ENCODE measurements around the gene SPOP. TPM values are rescaled to one million over a fixed set of nuclear protein-coding genes. Genes with fewer than 3 reads are reported as not detected.

The SPOP gene
- total and polyA plus RNA-seq, 9 of the 15 experiments (the other 6 are each of a cell fraction or from before 2014, with no cell fraction given), result 34.2 to 65.9 (median 39.7) TPM

- TF ChIP-seq POU5F1 (IDR thresholded peaks at IDR 0.05; ENCODE audit: borderline replicate concordance, low read depth, low read length, partially characterized antibody) (no peak), ZZZ3 (IDR thresholded peaks at IDR 0.05) (no peak), HNRNPH1 (optimal IDR thresholded peaks at IDR 0.05; ENCODE audit: low read depth, low read length) (no peak), XRCC5 (IDR thresholded peaks at IDR 0.05; ENCODE audit: low read depth, low read length) (no peak), ZNF217 (CRISPR knock-in tag; IDR thresholded peaks at IDR 0.05) (no peak), ZNF282 (CRISPR knock-in tag; IDR thresholded peaks at IDR 0.05) (no peak), XRCC3 (IDR thresholded peaks at IDR 0.05) (no peak), MYC (IDR thresholded peaks at IDR 0.05; ENCODE audit: low read depth, low read length) (no peak), MYC (CRISPR knock-in tag; IDR thresholded peaks at IDR 0.05; ENCODE audit: borderline replicate concordance, low read depth) (no peak), AFF4 (CRISPR knock-in tag; IDR thresholded peaks at IDR 0.05) (no peak), HLTF (IDR thresholded peaks at IDR 0.05) (no peak), NBN (IDR thresholded peaks at IDR 0.05; ENCODE audit: low read depth) (no peak), ZNF551 (CRISPR knock-in tag; IDR thresholded peaks at IDR 0.05) (no peak), KLF6 (CRISPR knock-in tag; IDR thresholded peaks at IDR 0.05; ENCODE audit: borderline replicate concordance) (no peak)
Measured at GRCh38 chr17:49582789-49583188, 95.1 kb downstream of the SPOP start (continued).
